GM19324 (cell line): Measurements from ENCODE around the gene PABPC1L.
A peak's percentile ranks its signal among the peaks of the same experiment; 100 is the strongest.

ENCODE experiments used
- ATAC-seq: cut with Tn5 transposase; IDR thresholded peaks from one replicate; pipeline ENCODE4 v1.9.1; 2021; ENCODE audit warnings: mild to moderate bottlenecking, moderate library complexity; ENCODE audit not compliant: unreplicated experiment, low FRiP score

The PABPC1L gene

GRCh38 chr20:44963325-44964215, 53.7 kb downstream of the PABPC1L start:
- no peak for ATAC-seq

- ATAC-seq = no peak
These were observed 55.8 kb downstream of the PABPC1L start for GRCh38 chr20:44965651-44966029.

DNA sequence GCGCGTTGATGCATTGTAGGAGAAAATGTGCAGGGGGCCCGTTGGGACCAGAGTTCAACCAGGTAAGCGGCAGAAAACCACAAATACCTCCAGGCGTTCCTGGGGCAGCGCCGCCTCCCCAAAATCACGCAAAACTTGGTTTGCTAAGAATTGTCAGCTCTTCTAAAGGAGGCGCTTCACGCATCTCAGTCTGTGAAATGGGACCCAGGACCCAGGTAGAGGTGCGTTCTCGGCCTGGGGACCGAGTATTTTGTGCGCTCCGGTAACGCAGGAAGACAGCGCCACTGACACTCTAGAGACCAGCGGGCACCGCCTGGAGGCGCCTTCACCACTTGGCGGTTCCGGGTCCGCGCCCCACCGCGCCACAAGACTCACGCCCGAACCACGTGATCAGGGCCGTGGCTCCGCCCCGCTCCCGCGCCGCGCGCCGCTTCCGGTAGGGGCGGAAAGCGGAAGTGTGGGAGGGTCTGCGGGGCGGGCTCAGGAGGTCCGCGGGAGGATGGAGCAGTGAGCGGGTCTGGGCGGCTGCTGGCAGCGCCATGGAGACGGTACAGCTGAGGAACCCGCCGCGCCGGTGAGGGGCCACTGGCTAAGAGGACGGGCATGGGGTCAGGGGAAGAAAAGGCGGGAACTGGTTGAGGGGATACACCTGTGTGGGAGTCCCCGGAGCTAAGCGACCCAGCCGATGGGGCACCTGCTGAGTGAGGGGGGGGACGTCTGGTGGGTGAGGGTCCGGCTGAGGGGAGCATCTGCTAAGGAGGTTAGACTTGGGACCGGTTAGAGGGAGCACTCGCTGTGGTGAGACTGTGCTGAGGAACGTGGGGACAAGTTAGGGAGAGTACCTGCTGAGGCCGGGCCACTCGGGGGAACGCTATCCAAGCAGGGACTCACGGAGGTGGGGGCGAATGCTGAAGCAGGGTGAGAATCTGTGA, 56.4 kb downstream of the PABPC1L start, which contains the start of gene STK4:
STK4 (plus strand) TSS at position 483 of the 932 bp plus-strand sequence; CDS start at position 540, 57 bp downstream.
- peak; percentile 77 for ATAC-seq

GRCh38 chr20:44967207-44967807, 57.4 kb downstream of the PABPC1L start:
- ATAC-seq = no peak

DNA sequence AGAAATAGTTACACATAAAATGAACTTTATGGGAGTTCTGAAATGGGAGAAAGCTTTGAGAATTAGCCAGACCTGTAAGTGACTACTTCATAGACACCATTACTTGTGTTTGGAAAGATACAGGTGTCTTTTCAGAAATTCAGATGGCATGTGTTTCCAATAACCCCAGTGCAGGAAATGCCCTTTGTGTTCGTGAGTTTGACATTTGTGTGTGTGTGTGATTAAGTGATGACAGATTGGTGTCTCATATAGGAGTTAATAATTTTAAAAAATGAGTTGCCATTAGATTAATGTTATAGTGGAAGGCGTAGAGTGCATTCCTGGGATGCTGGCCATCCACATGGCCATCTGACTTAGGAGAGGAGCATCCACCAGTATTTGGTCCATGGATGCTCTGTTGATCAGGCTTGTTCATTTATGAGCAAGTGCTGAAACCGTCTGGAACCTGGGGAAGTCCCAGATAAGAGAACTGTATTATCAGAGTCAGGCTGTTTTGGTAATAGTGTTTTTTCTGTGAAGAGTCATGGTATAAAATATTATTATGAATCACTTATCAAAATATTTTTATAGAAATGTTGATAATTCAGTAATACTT, 59.5 kb downstream of the PABPC1L start:
- ATAC-seq = no peak

GRCh38 chr20:44970243-44970757, 60.4 kb downstream of the PABPC1L start:
- ATAC-seq = no peak

GRCh38 chr20:44973053-44973452, 63.2 kb downstream of the PABPC1L start:
- no peak for ATAC-seq

- no peak for ATAC-seq
These were observed 66.8 kb downstream of the PABPC1L start for GRCh38 chr20:44976698-44977097.

DNA sequence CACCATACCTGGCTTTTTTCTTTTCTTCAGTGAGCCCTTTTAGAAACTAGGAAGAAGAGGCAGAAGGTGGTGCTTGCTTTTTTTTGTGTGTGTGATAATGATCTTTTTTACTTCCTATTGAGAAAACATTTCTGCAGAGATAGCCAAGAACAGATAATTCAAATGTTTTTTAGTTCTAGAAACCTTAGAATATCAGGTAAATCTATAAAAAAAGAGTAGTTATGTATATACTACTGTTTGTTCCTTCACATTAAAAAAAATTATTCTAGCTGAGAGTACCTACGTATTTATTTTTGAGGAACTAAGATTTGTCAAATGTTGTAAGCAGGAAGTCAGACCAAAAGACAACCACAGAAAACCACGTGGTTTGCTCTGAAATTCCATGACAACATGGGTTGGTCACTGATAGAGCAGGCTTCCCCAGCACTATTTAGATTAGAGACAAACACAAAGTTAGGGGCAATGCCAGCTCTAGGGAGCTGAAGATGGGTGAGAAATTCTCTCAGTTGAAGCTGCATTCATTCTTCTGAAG, 69.3 kb downstream of the PABPC1L start:
- ATAC-seq = peak; percentile 88

DNA sequence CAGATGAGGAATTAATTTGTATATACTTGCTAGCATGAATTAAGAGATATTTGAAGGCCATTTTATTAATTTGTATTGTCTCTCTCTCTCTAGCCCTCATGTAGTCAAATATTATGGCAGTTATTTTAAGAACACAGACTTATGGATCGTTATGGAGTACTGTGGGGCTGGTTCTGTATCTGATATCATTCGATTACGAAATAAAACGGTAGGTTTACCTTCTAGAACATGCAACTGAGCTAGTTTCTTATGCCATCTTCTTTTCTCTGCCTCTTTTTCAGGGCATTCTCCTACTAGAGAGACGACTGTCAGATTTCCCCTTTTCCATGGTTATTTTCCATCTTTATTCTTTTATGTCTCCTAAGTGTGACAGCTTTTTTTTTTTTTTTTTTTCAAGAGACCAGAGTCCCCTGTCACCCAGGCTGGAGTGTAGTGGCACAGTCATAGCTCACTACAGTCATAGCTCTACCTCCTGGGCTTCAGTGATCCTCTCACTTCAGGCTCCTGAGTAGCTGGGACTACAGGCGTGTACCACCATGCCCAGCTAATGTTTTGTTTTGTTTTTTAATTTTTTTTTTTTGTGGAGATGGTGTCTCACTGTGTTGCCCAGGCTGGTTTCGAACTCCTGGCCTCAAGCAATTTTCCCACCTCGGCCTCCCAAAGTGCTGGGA, 72.0 kb downstream of the PABPC1L start:
- no peak for ATAC-seq

DNA sequence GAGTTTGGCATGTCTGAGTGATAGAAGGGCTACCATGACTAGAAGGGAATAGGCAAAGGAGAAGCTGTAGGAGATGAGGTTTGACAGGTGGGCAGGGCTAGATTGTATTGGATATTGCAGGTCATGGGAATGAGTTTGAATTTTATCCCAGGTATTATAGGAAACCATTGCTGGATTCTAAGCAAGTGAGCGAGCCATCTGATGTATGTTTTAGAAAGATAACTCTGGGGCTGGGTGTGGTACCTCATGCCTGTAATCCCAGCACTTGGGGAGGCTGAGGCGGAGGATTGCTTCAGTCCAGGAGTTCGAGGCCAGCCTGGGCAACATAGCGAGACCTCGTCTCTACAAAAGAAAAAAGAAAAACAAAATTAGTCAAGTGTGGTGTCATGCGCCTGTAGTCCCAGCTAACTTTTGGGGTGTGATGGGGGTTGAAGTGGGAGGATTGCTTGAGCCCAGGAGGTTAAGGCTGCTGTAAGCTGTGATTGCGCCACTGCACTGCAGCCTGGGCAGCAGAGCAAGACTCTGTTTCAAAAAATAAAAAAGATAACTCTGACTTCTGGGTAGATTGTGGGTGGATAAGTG, 73.3 kb downstream of the PABPC1L start:
- ATAC-seq = no peak

GRCh38 chr20:44988631-44989171, 78.8 kb downstream of the PABPC1L start:
- no peak for ATAC-seq
